ENCODE measurements around the gene RPS6KB2.

- TF ChIP-seq CTCF (IDR thresholded peaks at IDR 0.05) (no peak), EZH2 (IDR thresholded peaks at IDR 0.05; ENCODE audit: borderline replicate concordance, insufficient read depth, low read depth, low read length, poor library complexity, severe bottlenecking) (no peak)
Observed at GRCh38 chr11:67423891-67424613, 4.2 kb upstream of the RPS6KB2 start.
